ENCODE results near the gene ALLC.

ALLC gene

DNA sequence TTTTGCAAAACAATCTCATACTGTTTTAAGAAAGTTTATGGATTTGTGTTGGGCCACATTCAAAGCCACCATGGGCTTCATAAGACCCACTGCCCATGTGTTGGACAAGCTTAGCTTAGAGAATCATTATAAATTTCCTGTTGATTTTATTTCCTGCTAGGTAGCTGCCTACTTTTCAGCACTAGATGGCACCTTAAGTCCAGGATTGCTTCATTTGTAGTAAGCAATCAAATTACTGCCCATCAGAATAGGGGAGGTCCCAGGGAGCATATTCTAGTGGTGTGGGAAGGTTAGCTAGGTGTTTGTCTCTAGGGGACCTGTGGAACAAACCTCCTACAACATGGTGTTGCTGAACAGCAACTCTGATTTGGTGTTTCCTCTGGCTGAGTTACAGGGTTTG is 34.4 kb downstream of the ALLC start:
- TF ChIP-seq, protein P1, sequence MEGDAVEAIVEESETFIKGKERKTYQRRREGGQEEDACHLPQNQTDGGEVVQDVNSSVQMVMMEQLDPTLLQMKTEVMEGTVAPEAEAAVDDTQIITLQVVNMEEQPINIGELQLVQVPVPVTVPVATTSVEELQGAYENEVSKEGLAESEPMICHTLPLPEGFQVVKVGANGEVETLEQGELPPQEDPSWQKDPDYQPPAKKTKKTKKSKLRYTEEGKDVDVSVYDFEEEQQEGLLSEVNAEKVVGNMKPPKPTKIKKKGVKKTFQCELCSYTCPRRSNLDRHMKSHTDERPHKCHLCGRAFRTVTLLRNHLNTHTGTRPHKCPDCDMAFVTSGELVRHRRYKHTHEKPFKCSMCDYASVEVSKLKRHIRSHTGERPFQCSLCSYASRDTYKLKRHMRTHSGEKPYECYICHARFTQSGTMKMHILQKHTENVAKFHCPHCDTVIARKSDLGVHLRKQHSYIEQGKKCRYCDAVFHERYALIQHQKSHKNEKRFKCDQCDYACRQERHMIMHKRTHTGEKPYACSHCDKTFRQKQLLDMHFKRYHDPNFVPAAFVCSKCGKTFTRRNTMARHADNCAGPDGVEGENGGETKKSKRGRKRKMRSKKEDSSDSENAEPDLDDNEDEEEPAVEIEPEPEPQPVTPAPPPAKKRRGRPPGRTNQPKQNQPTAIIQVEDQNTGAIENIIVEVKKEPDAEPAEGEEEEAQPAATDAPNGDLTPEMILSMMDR (conservative IDR thresholded peaks at IDR 0.05; ENCODE audit: control insufficient read depth, insufficient read depth, low read depth, low read length), result peak; percentile 36
- H3K4me3 ChIP-seq (ENCODE audit: control insufficient read depth, low read depth, low read length), result no peak overlapping the region
- DNase-seq (ENCODE audit: low read depth), result peak; percentile 22

DNA sequence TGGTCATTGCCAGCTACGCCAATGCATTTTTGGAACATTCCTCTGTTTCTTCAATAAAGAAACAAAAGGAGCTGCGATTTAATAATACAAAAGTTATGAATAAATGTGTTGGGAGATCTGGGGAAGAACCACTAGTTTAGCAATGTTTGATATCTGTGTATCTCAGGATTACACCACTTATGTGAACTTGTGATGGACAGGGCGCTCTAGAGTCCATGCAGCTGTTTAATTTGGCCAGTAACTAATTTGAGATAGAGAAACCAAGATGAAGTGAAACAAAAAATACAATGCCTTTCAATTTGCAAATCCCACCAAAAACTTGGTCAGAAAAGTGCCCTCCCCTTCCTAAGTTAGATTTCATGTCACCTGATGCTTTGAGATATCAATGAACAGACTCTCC is 38.5 kb downstream of the ALLC start:
- DNase-seq (ENCODE audit: low read depth), result no peak
- no peak overlapping the region for H3K4me3 ChIP-seq (ENCODE audit: control insufficient read depth, low read depth, low read length)
- TF ChIP-seq, protein P1 (conservative IDR thresholded peaks at IDR 0.05; ENCODE audit: control insufficient read depth, insufficient read depth, low read depth, low read length), result no peak

DNA sequence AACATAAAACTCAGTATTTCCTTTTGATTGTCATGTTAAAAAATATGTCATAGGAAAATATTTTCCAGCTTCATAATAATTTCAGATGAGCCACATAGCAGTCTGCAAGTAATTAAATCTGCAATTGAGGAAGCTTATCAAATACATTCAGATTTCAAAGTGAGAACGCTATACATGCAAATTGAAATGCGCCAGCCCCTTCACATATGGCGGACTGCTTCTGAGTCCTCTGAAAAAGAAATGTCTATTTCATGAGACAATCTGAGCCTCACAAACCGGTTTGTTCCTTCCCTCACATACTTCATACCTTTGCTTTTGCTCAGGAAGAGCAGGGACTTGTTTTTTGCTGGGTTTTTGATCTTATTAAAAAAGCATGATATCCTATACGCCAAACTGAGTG is 43.1 kb downstream of the ALLC start:
- no peak for DNase-seq (ENCODE audit: low read depth)
- TF ChIP-seq, protein P1 (conservative IDR thresholded peaks at IDR 0.05; ENCODE audit: control insufficient read depth, insufficient read depth, low read depth, low read length), result no peak
- H3K4me3 ChIP-seq (ENCODE audit: control insufficient read depth, low read depth, low read length), result no peak overlapping the region

DNA sequence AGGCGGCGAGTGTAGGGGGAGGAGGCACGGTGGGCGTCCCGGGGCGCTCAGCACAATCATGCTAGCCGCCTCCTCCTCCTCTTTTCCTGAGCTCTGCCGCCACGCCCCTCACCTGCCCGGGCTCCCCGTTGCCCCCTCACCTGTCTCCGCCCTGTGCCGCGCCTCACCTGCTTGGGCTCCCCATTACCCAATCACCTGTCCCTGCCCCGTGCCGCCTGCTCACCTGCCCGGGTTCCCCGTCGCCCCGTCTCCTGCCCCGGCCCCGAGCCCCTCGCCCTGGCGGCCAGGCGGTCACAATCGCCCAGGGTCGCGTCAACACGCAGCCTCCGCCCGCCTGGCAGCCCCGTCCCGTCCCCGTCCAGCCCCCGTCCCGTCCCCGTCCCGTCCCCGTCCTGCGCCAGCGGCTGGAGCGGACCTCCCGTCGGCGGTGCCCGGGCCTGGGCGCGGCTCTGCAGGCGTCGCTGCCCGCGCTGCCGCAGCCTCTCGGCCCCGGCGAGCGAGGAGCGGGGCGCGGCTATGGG is 45.3 kb downstream of the ALLC start, which contains the start of gene DCDC2C:
TSS of gene DCDC2C (plus strand) at position 340 of the 521 bp plus-strand sequence. CDS start at position 517, 177 bp downstream.
- TF ChIP-seq, protein P1 (conservative IDR thresholded peaks at IDR 0.05; ENCODE audit: control insufficient read depth, insufficient read depth, low read depth, low read length), result no peak
- DNase-seq (ENCODE audit: low read depth), result no peak
- no peak within 1 kb of the TSS for H3K4me3 ChIP-seq (ENCODE audit: control insufficient read depth, low read depth, low read length)

DNA sequence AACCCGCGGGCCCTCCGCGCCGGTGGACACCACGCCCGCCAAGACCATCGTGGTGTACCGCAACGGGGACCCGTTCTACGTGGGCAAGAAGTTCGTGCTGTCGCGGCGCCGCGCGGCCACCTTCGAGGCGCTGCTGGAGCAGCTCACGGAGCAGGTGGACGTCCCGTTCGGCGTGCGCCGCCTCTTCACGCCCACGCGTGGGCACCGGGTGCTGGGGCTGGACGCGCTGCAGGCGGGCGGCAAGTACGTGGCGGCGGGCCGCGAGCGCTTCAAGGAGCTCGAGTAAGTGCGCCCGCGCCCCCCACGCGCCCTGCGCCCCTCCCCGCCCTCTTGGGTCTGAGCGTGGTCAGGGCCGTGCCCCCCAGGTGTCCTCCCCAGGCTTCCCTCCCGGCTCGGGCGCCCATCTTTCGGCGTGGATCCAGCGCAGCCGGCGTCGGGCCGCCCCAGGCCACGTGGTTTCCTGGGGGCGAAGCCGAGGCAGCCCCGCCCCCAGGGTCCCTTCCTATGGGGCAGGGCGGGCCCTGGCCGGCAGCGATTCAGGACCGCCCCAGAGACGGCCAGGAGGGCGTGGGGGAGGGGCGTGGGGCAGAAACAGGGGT is 45.9 kb downstream of the ALLC start:
- TF ChIP-seq, protein P1 (conservative IDR thresholded peaks at IDR 0.05; ENCODE audit: control insufficient read depth, insufficient read depth, low read depth, low read length), result no peak
- DNase-seq (ENCODE audit: low read depth), result no peak
- H3K4me3 ChIP-seq (ENCODE audit: control insufficient read depth, low read depth, low read length), result no peak overlapping the region

DNA sequence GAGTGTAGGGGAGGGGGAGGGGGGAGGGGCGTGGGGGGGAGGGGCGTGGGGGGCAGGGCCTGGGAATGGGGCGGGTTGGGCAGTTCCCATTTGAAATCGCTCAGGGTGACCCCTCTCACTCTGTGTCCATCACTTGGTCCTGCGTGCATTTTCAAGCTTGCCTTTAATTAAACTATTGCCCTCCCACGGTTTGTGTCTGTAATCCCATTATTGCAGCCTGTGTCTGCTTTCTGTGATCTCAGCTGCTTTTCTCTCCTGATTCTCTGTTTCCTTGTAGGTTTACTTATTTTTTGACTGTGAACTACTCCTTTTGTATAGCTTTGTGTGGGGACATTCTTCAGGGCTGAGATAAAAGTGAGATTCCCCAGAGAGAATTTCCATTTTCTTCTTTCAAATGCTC is 46.7 kb downstream of the ALLC start:
- no peak overlapping the region for H3K4me3 ChIP-seq (ENCODE audit: control insufficient read depth, low read depth, low read length)
- TF ChIP-seq, protein P1 (conservative IDR thresholded peaks at IDR 0.05; ENCODE audit: control insufficient read depth, insufficient read depth, low read depth, low read length), result no peak
- no peak for DNase-seq (ENCODE audit: low read depth)
